Vagina (tissue), 2 donors: Measurements from ENCODE around the gene GNAZ. TPM values are rescaled to one million over a fixed set of nuclear protein-coding genes. Genes with fewer than 3 reads are reported as not detected.

Experiments used
- DNase-seq, 2 donors: peaks; one replicate each; pipeline ENCODE4 v3.0.0-alpha.2; 2017; ENCODE audit errors: extremely low spot score in 2 of 2
- H3K27ac ChIP-seq: fragments of 200-600 bp; sonication (generic); one replicate; pipeline ENCODE4 v1.5.1; 2019
- H3K27me3 ChIP-seq: fragments of 200-600 bp; sonication (generic); one replicate; pipeline ENCODE4 v1.5.1; 2019
- H3K36me3 ChIP-seq, 2 donors: fragments of 200-600 bp; sonication (generic); one replicate each; pipeline ENCODE4 v1.5.1; 2017 to 2019
- H3K4me1 ChIP-seq: fragments of 200-600 bp; sonication (generic); one replicate; pipeline ENCODE4 v1.5.1; 2019
- H3K4me3 ChIP-seq, 2 donors: fragments of 200-600 bp; sonication (generic); 1 replicate in 1 of 2; 2 replicates in 1 of 2; pipeline ENCODE4 v1.5.1; 2016 to 2019
- H3K9me3 ChIP-seq: fragments of 200-600 bp; sonication (generic); one replicate; pipeline ENCODE4 v1.5.1; 2019
- POLR2A ChIP-seq, 2 donors: fragments of 450-650 bp; IDR thresholded peaks; one replicate each; pipeline ENCODE4 v1.6.1; 2017; ENCODE audit warnings: antibody characterized with exemption in 2 of 2, mild to moderate bottlenecking in 2 of 2, moderate library complexity in 2 of 2
- POLR2AphosphoS5 ChIP-seq, 2 donors: sonication (generic); formaldehyde crosslinking; IDR thresholded peaks; one replicate each; pipeline ENCODE4 v1.9.0; 2017; ENCODE audit warnings: antibody characterized with exemption in 2 of 2, mild to moderate bottlenecking in 2 of 2, low read depth in 1 of 2; ENCODE audit not compliant: insufficient read depth in 1 of 2
- intact Hi-C: fragments of 100-400 bp; cut with DNase I; formaldehyde crosslinking; loops from one replicate; pipeline ENCODE4 v1.15.1; 2023
- total RNA-seq: library from RNA; depleted of rRNA; stranded (reverse); fragments of >200 nt; gene quantifications from one replicate; pipeline ENCODE4 v1.2.3, GENCODE V29; 2016
- TF ChIP-seq, protein P1 (sequence below), 3 experiments: fragments of 450-650 bp in 2 of 3; fragments of 200-600 bp in 1 of 3; sonication (generic) in 1 of 3; IDR thresholded peaks; one replicate each; pipeline ENCODE4 v1.5.1; 2017 to 2019; ENCODE audit warnings: antibody characterized with exemption in 3 of 3, mild to moderate bottlenecking in 2 of 3, moderate library complexity in 2 of 3

Gene GNAZ
- total RNA-seq, 1 donor from 2014 or later = 11.3 TPM

DNA sequence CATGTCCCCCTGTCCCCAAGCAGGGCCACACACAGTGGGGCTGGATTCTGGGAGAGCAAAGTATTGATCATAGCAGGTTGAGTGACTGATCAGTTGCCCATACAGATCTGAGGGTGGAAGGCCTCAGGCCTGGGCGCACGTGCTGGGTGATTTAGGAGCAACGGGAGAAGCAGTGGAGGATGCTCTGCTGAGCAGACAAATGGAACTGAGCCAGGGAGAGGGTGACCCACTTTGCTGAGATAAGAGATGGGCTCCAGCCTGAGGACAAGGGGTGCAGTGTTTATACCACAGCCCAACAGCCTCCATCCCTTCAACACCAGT, 15.0 kb downstream of the GNAZ start:
- H3K4me3 ChIP-seq = no peak overlapping the region
- DNase-seq = no peak
- no peaks in the 10 kb centered on the region for H3K4me1 ChIP-seq
- H3K36me3 ChIP-seq = no peaks in the 10 kb centered on the region
- no peak for TF ChIP-seq POLR2AphosphoS5 (IDR thresholded peaks at IDR 0.05; ENCODE audit: insufficient read depth in 1 of 2, low read depth in 1 of 2)
- no peak for TF ChIP-seq POLR2A (IDR thresholded peaks at IDR 0.05)
- TF ChIP-seq, protein P1, sequence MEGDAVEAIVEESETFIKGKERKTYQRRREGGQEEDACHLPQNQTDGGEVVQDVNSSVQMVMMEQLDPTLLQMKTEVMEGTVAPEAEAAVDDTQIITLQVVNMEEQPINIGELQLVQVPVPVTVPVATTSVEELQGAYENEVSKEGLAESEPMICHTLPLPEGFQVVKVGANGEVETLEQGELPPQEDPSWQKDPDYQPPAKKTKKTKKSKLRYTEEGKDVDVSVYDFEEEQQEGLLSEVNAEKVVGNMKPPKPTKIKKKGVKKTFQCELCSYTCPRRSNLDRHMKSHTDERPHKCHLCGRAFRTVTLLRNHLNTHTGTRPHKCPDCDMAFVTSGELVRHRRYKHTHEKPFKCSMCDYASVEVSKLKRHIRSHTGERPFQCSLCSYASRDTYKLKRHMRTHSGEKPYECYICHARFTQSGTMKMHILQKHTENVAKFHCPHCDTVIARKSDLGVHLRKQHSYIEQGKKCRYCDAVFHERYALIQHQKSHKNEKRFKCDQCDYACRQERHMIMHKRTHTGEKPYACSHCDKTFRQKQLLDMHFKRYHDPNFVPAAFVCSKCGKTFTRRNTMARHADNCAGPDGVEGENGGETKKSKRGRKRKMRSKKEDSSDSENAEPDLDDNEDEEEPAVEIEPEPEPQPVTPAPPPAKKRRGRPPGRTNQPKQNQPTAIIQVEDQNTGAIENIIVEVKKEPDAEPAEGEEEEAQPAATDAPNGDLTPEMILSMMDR (IDR thresholded peaks at IDR 0.05) = no peak
- H3K27me3 ChIP-seq = no peaks in the 10 kb centered on the region
- H3K9me3 ChIP-seq = no peaks in the 10 kb centered on the region
- H3K27ac ChIP-seq = no peak overlapping the region
- intact Hi-C loops = no loop called here

DNA sequence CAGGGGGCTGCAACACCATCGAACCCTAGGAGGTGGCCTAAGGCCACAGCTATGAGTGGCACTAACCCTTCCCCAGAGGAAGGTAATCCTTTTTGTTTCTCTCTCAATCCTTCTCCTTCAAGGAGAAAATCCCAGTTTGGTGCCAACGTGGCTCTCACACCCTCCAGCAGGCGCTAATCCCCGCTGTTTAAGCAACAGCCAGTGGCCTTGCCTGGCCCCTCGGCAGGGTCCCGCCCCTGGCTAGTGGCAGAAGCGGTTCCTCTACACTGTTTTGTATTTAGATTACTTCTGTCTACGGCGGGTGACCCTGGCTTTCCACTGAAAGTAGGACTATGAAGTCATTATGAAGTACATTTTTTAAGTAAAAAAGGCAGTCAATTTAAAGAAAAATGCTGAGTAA, 15.5 kb downstream of the GNAZ start:
- intact Hi-C loops = no loop called here
- no peaks in the 10 kb centered on the region for H3K9me3 ChIP-seq
- H3K36me3 ChIP-seq = no peaks in the 10 kb centered on the region
- no peak for DNase-seq
- H3K4me1 ChIP-seq = no peaks in the 10 kb centered on the region
- H3K27me3 ChIP-seq = no peaks in the 10 kb centered on the region
- H3K4me3 ChIP-seq = no peak overlapping the region
- no peak for TF ChIP-seq POLR2AphosphoS5 (IDR thresholded peaks at IDR 0.05; ENCODE audit: insufficient read depth in 1 of 2, low read depth in 1 of 2)
- TF ChIP-seq, protein P1 (IDR thresholded peaks at IDR 0.05) = no peak
- no peak for TF ChIP-seq POLR2A (IDR thresholded peaks at IDR 0.05)
- no peak overlapping the region for H3K27ac ChIP-seq

DNA sequence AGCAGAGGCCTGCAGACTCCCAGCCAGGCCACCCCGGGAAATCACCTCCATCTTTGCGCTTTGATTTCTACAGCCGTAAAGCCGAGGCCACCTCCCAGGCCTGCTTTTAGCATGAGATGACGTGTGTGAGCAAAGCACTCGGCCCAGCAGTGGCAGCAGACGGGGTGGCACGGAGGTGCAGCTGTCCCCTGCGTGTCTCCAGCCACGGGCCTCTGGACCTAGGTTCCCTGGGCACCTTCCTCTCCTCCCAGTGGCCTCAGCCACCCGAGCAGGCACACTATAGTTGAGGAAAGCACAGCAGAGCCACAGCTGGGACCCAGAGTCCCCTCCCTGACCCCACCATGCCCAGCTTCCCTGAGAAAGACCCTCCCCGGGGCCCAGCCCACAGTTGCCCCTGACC, 15.9 kb downstream of the GNAZ start:
- no peak for DNase-seq
- TF ChIP-seq POLR2A (IDR thresholded peaks at IDR 0.05) (no peak), POLR2AphosphoS5 (IDR thresholded peaks at IDR 0.05; ENCODE audit: insufficient read depth in 1 of 2, low read depth in 1 of 2) (no peak)
- TF ChIP-seq, protein P1 (IDR thresholded peaks at IDR 0.05) = no peak
- Histone ChIP-seq H3K27me3 (no peaks in the 10 kb centered on the region), H3K36me3 (no peaks in the 10 kb centered on the region), H3K4me3 (no peak overlapping the region), H3K4me1 (no peaks in the 10 kb centered on the region), H3K27ac (no peak overlapping the region), H3K9me3 (no peaks in the 10 kb centered on the region)
- intact Hi-C loops = no loop called here

DNA sequence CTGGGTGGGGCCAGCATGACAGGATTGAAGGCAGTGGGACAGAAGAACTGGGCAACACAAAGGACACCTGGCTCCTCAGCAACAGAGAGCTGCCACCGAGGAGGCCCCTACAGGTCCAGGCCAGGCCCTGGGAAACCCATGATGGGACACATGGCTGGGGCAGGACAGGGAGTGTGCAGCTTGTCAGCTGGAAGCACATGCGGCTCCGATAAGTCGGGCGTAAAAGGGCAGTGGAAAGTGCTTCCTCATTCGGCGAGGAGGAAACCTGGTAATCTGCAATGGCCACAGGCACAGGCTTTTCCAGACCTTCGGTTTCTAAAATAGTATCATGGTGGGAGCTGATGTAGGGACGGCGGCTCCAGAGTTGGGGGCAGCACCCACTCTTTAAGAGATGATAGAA, 16.5 kb downstream of the GNAZ start:
- Histone ChIP-seq H3K9me3 (no peaks in the 10 kb centered on the region), H3K4me3 (no peak overlapping the region), H3K27me3 (no peaks in the 10 kb centered on the region), H3K36me3 (no peaks in the 10 kb centered on the region), H3K4me1 (no peaks in the 10 kb centered on the region), H3K27ac (no peak overlapping the region)
- intact Hi-C loops = no loop called here
- no peak for DNase-seq
- TF ChIP-seq POLR2AphosphoS5 (IDR thresholded peaks at IDR 0.05; ENCODE audit: insufficient read depth in 1 of 2, low read depth in 1 of 2) (no peak), POLR2A (IDR thresholded peaks at IDR 0.05) (no peak)
- TF ChIP-seq, protein P1 (IDR thresholded peaks at IDR 0.05) = no peak

DNA sequence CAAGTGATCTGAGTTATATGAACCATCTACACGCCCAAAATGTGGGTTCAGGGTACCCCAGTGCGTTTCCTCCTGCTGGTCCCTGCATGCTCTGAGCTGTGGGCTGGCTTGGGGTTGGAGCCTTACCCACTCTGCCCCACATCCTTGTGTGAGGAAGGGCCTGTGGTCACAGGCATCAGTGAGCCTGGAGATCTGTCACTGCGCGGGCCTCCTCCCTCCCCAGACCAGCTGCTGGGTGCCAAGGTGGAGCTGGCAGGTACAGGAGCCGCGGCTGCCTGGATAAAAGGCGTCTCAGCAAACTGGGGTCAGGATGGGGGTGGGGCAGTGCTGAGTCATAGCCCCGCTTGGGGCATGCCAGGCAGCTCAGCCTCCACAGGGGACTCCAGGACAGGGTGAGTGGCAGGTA, 17.9 kb downstream of the GNAZ start:
- H3K27me3 ChIP-seq = no peaks in the 10 kb centered on the region
- H3K9me3 ChIP-seq = no peaks in the 10 kb centered on the region
- DNase-seq = no peak
- TF ChIP-seq POLR2AphosphoS5 (IDR thresholded peaks at IDR 0.05; ENCODE audit: insufficient read depth in 1 of 2, low read depth in 1 of 2) = no peak
- TF ChIP-seq POLR2A (IDR thresholded peaks at IDR 0.05) = no peak
- TF ChIP-seq, protein P1 (IDR thresholded peaks at IDR 0.05) = no peak
- no peak overlapping the region for H3K27ac ChIP-seq
- no peaks in the 10 kb centered on the region for H3K36me3 ChIP-seq
- H3K4me1 ChIP-seq = no peaks in the 10 kb centered on the region
- H3K4me3 ChIP-seq = no peak overlapping the region
- intact Hi-C loops = no loop called here
